ENCODE results near the gene SIPA1L3.
A peak's percentile ranks its signal among the peaks of the same experiment; 100 is the strongest.
"Not testable (repeated sequence)": the region's sequence is repeated elsewhere in the genome, so short reads cannot be mapped to it uniquely, and the experiment has no call there.

SIPA1L3 gene

GRCh38 chr19:37906869-37907734 is at the start of gene SIPA1L3:
Gene SIPA1L3 (plus strand): TSS chr19:37907208. CDS start chr19:38081566, 174,358 bp downstream.
- DNase-seq (ENCODE audit: low read depth) = peak; percentile 92

DNA sequence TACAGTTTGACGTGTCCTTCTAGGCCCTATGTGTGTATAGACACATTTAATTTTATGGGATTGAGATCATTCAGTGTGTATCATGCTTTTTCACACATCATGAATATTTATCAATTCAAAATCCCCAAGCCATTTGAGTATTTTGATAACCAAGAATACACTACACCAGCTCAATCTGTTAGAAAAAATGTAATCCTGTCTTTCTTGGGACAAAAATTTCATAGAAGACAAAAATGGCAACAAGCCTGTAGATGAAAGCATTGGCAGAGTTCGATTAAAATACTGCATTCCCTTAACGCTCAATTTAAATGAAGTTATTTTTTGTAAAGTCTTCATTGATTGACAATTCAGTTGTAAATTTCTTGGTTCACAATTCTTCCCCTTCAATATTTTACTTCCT is 42.5 kb upstream of the SIPA1L3 start:
- no peak for DNase-seq (ENCODE audit: low read depth)

DNA sequence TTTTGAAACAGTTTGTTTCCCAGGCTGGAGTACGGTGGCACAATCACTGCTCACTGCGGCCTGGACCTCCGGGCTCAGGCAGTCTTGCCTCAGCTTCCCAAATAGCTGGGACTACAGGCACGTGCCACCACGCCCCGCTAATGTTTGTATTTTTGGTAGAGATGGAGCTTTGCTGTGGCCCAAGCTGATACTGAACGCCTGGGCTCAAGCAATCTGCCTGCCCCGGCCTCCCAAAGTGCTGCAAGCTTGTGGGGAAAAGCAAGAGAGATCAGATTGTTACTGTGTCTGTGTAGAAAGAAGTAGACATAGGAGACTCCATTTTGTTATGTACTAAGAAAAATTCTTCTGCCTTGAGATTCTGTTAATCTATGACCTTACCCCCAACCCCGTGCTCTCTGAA is 41.1 kb upstream of the SIPA1L3 start:
- not testable (repeated sequence) for DNase-seq (ENCODE audit: low read depth)

DNA sequence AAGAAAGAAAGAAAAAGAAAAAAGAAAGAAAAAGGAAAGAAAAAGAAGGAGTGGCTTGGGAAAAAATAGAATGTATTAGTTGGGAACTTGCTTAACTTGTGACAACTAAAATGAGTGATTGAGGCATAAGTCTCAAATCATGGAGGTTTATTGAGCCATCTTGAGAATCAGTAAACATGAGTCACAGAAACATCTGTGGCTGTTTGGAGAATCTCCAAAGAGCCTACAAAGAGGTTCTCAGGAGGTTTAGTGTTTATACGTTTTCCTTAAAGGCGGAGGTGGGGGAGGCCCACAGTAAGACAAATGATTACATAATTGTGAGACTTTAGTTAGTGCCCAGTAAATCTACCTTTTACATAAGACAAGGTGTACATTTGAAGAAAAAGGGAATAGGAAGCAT is 39.2 kb upstream of the SIPA1L3 start:
- DNase-seq (ENCODE audit: low read depth) = peak; percentile 65

DNA sequence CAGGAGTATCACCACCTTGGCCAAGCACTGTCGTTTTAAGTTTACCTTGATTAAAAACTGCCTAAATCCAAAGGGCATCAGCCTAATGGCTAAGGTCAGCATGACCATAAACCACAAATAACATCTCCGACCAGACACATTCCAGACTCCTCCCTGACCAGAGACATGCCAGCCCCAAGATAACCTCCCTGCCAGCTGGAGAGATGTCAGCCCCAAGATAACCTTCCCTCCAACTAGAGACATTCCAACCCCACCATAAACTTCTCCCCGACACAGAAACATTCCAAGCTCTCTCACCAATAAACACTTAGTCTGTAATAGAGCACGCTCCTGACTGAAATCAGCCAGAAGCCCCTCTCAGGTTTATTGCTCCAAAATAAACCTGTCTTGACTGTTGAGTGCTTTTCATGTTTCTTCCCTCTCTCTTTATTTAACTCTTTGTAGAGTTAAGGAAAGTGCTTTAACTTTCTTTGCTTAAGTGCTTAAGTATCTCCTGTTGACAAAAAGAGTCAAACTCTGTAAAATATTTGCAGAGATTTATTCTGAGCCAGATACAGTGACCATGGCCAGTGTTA is 37.2 kb upstream of the SIPA1L3 start:
- DNase-seq (ENCODE audit: low read depth) = no peak

- no peak for DNase-seq (ENCODE audit: low read depth)
Measured at GRCh38 chr19:37872383-37872782, 34.6 kb upstream of the SIPA1L3 start.

- no peak for DNase-seq (ENCODE audit: low read depth)
Measured at GRCh38 chr19:37874784-37875183, 32.2 kb upstream of the SIPA1L3 start.

- DNase-seq (ENCODE audit: low read depth) = no peak
Measured at GRCh38 chr19:37876032-37876431, 31.0 kb upstream of the SIPA1L3 start.

DNA sequence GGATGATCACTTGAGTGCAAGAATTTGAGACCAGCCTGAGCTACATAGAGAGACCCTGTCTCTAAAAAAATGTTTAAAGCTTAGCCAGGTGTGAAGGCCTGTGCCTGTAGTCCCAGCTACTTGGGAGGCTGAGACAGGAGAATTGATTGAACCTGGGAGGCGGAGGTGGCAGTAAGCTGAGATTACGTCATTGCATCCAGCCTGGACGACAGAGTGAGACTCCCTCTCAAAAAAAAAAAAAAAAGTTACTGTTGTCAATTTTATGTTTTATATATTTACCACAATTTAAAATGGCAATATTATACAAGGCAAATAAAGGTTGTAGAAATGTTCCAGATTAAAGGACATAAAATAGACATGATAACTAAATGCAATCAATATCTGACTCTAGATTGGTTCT is 29.9 kb upstream of the SIPA1L3 start:
- no peak for DNase-seq (ENCODE audit: low read depth)

- DNase-seq (ENCODE audit: low read depth) = no peak
Measured at GRCh38 chr19:37885392-37885791, 21.6 kb upstream of the SIPA1L3 start.

GRCh38 chr19:37886571-37886970 is 20.4 kb upstream of the SIPA1L3 start:
- no peak for DNase-seq (ENCODE audit: low read depth)

DNA sequence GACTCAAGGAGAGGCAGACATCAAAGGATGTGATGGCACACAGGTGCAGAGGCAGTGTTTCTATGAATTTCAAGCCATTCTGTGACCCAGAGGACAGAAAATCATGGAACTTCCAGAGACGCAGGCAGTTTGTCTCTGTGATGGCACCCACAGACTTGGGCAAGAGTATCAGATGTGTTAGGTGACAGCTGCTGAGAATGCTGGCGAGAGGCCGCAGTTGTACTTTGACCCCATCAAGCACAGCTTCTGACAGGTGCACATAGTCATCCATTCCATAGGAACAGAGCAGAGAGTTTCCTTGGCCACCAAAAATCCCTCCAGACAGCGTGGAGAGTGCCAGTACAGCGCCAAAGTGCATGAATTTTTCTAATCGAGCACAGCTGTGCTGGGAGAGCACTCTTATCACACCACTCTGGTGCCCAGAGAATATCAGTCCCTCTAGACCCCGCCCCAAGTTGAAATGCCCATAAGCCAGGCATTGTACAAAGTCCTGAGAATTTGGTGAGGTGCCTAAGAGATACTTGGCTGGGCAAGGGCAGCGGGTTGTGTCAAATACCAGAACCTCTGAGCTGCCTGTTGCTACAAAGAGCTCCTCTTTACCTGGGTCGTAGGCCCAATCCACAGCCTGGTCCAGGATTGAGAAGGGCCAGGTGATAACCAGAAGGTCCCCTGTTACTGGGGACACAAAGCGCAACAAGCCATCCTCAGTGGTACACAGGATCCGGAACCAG is 13.0 kb upstream of the SIPA1L3 start:
- no peak for DNase-seq (ENCODE audit: low read depth)

- no peak for DNase-seq (ENCODE audit: low read depth)
Measured at GRCh38 chr19:37896180-37896579, 10.8 kb upstream of the SIPA1L3 start.

DNA sequence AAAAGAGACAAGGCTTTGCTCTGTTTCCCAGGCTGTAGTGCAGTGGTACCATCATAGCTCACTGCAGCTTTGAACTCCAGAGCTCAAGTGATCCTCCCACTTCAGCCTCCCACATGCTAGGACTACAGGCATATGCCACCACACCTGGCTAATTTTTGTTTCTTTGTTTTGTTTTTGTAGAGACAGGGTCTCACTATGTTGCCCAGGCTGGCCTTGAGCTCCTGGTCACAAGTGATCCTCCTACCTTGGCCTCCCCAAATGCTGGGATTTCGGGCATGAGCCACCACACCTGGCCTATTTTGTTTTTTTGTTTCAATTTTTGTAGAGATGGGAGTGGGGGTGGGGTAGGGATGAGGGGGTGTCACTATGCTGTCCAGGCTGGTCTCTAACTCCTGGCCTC is 7.6 kb upstream of the SIPA1L3 start:
- no peak for DNase-seq (ENCODE audit: low read depth)

GRCh38 chr19:37899966-37900365 is 7.0 kb upstream of the SIPA1L3 start:
- DNase-seq (ENCODE audit: low read depth) = no peak

DNA sequence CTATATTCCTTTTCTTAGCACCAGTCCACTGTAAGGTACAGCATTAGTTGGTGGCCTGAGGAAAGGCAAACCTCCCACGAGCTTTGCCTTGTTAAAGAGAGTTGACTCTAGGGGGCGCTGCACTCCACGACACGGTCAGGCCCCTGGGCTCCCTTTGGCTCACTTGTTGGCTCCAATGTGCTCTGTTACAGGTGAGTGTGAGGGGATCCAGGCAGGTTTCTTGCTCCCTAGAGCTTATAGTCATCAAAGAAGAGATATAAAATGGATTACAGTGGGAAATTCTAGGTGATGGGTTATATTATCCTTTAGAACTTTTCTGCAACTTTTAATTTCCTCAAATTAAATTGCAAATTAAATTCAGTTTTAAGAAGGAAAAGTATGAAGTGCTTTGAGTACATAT is 4.3 kb upstream of the SIPA1L3 start:
- peak; percentile 42 for DNase-seq (ENCODE audit: low read depth)

GRCh38 chr19:37903096-37903495 is 3.9 kb upstream of the SIPA1L3 start:
- DNase-seq (ENCODE audit: low read depth) = no peak

DNA sequence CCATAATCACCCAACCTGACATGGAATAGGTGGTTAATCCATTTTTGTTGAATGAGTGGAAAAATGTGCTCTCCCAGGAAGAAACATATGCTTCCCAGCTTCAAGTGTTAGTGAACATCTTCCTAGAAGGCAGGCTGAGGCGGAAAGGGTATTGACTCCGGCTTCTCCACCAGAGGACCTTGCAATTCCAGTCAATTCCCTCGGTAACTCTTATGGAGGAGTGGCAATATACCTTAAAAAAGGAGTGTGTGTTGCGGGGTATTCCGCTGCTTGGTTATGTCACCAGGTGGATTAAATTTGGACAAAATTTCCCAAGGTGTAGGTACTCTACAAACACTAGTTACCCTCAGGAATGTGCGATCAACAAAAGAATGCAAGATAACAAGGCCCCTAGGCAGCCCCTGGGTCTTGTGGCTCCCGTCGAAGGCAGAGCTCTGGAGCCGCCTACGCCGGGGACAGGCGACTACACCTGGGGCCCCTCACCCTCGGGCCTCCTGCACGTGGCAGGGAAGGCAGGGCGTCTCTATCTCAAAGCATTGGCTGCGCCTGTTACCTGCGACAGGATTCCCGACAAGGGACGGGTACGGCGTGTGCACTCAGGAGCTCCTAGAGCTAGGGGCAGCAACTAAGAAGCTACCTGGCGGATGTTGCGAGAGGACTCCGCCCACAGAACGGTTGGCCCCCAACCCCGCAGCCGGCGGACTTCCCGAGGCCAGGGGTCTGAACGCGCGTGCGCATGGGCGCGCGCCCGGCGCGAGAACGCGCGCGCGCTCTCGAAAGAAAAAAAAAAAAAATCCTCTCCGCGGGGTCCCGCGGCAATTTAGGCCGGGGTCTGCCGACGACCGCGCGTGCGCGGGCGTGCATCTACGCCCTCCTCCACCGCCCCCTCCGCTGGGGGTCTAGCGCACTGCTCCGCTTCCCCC is 801 bp upstream of the SIPA1L3 start, which contains the start of gene WDR87:
TSS of gene WDR87 (minus strand) at position 649 of the 923 bp plus-strand sequence. CDS start 8,355 bp downstream, outside the sequence.
- no peak for DNase-seq (ENCODE audit: low read depth)

- DNase-seq (ENCODE audit: low read depth) = no peak
Measured at GRCh38 chr19:37907735-37908455, 887 bp downstream of the SIPA1L3 start.

GRCh38 chr19:37909661-37910199 is 2.7 kb downstream of the SIPA1L3 start:
- DNase-seq (ENCODE audit: low read depth) = no peak

GRCh38 chr19:37914908-37915307 is 7.9 kb downstream of the SIPA1L3 start:
- DNase-seq (ENCODE audit: low read depth) = no peak

Measured in GM04504 (cell line).